ENCODE results near the gene CORO1C. TPM values are rescaled to one million over a fixed set of nuclear protein-coding genes. Genes with fewer than 3 reads are reported as not detected.

The CORO1C gene
- polyA plus RNA-seq, 1 experiment = 532 TPM

GRCh38 chr12:108618079-108618952, 113.0 kb downstream of the CORO1C start:
- CTCF ChIA-PET = interaction anchor here (0.8 to 12.6 kb wide), 38 partner anchors 9 to 477 kb away, joined by 3 to 460 read pairs (median 4); partner anchors contain the start of genes ALKBH2, ISCU, SART3 and TMEM119
- no peak overlapping the region for H3K4me3 ChIP-seq (ENCODE audit: low read depth, low read length)
- peak; percentile 97 for TF ChIP-seq CTCF (IDR thresholded peaks at IDR 0.05; ENCODE audit: insufficient read depth, low read depth, low read length)
- no peaks in the 10 kb centered on the region for H3K36me3 ChIP-seq (ENCODE audit: control insufficient read depth, insufficient read depth, low read length)
- POLR2A ChIA-PET = no interaction called here
- DNase-seq (ENCODE audit: low read depth) = no peak
- H3K27me3 ChIP-seq (ENCODE audit: control insufficient read depth, insufficient read depth, low read length) = no peaks in the 10 kb centered on the region

DNA sequence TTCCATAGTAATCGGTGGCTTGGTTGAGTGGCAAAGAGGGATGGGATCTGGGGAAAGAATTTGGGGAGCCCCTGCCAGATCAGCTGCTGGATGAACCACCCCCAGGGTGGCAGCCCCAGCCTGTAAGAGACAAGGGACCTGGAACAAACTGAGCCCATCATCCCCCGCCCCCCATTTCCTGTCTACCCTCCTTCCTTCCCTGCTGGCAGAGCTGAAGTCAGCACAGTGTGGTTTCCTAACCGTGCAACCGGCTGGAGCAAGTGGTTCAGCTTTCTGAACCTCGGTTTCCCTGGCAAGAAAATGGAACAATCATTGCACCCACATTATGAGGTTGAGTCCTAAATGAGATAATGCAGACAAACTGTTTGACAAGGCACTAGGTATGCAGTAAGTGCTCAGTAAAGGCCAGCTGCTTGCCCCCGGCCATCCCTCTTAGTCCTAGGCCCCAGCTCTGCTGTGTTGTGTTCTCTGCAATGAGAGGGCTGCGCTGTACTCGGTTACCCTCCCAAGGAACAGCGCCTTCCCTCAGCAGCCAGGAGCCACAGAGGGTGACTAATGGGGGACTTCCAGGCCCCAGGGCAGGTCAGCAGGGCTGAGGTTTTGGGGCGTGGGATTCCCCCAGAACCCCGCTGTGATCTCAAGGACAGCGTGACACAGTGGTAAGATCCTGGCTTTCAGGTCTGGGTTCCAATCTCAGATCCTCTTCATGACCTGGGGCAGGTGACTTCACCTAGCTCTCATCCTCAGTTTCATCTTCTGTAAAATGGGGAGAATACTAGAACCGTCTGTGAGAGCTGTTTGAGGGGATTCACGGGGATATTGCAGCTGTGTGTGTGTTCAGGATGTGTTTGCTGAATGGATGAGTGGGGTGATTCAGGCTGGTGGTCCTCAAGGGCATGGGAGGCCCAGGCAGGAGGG, 114.1 kb downstream of the CORO1C start:
- TF ChIP-seq CTCF (IDR thresholded peaks at IDR 0.05; ENCODE audit: insufficient read depth, low read depth, low read length) = no peak
- POLR2A ChIA-PET = no interaction called here
- CTCF ChIA-PET = interaction anchor here (0.6 to 12.6 kb wide), 32 partner anchors 8 to 1699 kb away, joined by 3 to 460 read pairs (median 5); partner anchors contain the start of genes ALKBH2, ISCU, SART3 and TMEM119
- no peak for DNase-seq (ENCODE audit: low read depth)
- Histone ChIP-seq H3K27me3 (ENCODE audit: control insufficient read depth, insufficient read depth, low read length) (no peaks in the 10 kb centered on the region), H3K36me3 (ENCODE audit: control insufficient read depth, insufficient read depth, low read length) (no peaks in the 10 kb centered on the region), H3K4me3 (ENCODE audit: low read depth, low read length) (no peak overlapping the region)

DNA sequence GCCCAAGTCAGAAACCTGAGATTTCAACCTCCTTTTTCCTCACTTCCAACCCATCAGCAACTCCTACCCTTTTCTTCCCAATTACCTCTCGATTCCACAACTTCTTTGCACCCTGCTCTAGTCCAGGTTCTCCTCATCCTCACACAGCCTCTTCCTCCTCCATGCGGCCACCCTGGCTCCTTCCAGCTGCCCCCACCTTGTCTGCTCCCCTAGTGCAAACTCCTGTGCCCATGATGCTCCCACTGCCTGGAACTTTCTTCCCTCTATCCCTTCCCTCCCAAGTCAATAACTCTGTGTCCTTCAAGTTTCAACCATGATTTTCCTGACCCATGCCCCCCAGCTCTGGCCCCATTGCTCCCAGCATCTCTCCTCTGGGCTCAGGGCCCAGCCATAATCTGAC, 115.0 kb downstream of the CORO1C start:
- H3K36me3 ChIP-seq (ENCODE audit: control insufficient read depth, insufficient read depth, low read length) = no peaks in the 10 kb centered on the region
- ChIA-PET POLR2A (no interaction called here), CTCF (interaction anchor here (1.2 to 12.6 kb wide), 6 partner anchors 7 to 476 kb away, joined by 3 to 460 read pairs (median 13); partner anchors contain the start of genes ALKBH2, ISCU and SART3)
- no peaks in the 10 kb centered on the region for H3K27me3 ChIP-seq (ENCODE audit: control insufficient read depth, insufficient read depth, low read length)
- TF ChIP-seq CTCF (IDR thresholded peaks at IDR 0.05; ENCODE audit: insufficient read depth, low read depth, low read length) = no peak
- H3K4me3 ChIP-seq (ENCODE audit: low read depth, low read length) = no peak overlapping the region
- DNase-seq (ENCODE audit: low read depth) = no peak

GRCh38 chr12:108615918-108616317, 115.4 kb downstream of the CORO1C start:
- POLR2A ChIA-PET = no interaction called here
- no peak overlapping the region for H3K4me3 ChIP-seq (ENCODE audit: low read depth, low read length)
- no peak for TF ChIP-seq CTCF (IDR thresholded peaks at IDR 0.05; ENCODE audit: insufficient read depth, low read depth, low read length)
- CTCF ChIA-PET = interaction anchor here (1.8 to 12.6 kb wide), 3 partner anchors 26 to 188 kb away, joined by 5 to 460 read pairs (median 29); partner anchors contain the start of genes ISCU and SART3
- no peaks in the 10 kb centered on the region for H3K27me3 ChIP-seq (ENCODE audit: control insufficient read depth, insufficient read depth, low read length)
- no peaks in the 10 kb centered on the region for H3K36me3 ChIP-seq (ENCODE audit: control insufficient read depth, insufficient read depth, low read length)
- DNase-seq (ENCODE audit: low read depth) = no peak

All from BJ (cell line).